ENCODE measurements around the gene KSR2. TPM values are rescaled to one million over a fixed set of nuclear protein-coding genes. Genes with fewer than 3 reads are reported as not detected.

Gene KSR2
- total and polyA plus RNA-seq, 2 of the 13 experiments (the other 11 are each of a cell fraction or from before 2014, with no cell fraction given) = 0.02 TPM; not detected in 1

DNA sequence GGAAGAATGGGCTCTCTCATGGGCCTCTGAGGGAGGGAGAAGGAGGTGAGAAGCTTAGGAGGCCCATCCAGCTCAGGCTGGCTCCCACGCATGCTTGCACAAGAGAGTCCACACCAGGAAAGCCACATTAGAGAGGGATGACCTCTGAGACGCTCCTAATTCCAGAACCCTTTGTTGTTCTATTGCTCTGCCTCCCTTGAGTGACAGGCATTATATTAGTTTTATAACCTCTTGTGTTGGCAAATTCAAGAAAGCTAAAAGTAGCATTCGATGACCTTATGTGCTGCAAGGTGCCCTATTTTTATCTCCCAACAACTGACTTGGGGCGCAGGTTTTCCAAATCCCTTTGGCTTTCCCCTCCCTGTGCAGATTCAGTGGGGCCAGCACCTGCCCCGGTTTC, 190.1 kb downstream of the KSR2 start:
- Histone ChIP-seq H3K4me1 (ENCODE audit: insufficient read depth, low read length) (no peaks in the 10 kb centered on the region), H3K27ac (ENCODE audit: extremely low read length, insufficient read depth, low read length) (no peak overlapping the region), H3K9me3 (ENCODE audit: low read length) (no peaks in the 10 kb centered on the region), H3K4me3 (replicated peaks in 1 of 3; ENCODE audit: insufficient read depth in 1 of 3, low read depth in 2 of 3, low read length in 3 of 3) (no peak overlapping the region), H3K79me2 (ENCODE audit: insufficient read depth, low read length) (no peaks in the 10 kb centered on the region), H3K4me2 (ENCODE audit: low read depth, low read length) (no peak overlapping the region), H3K27me3 (ENCODE audit: control insufficient read depth in 1 of 2, insufficient read depth in 2 of 2, low read length in 2 of 2) (peaks cover 0 to 4% of the 10 kb centered on the region in 2 experiments; a peak in 1 of 5 replicates), H4K20me1 (ENCODE audit: insufficient read depth, low read length) (no peaks in the 10 kb centered on the region), H2AFZ (ENCODE audit: low read length) (no peak overlapping the region), H3K9ac (ENCODE audit: insufficient read depth, low read depth, low read length) (no peak overlapping the region), H3K36me3 (replicated peaks in 1 of 2; ENCODE audit: control insufficient read depth in 1 of 2, insufficient read depth in 2 of 2, low read length in 2 of 2) (no peaks in the 10 kb centered on the region)
- BruUV-seq (replicated peaks) = no TSS peak
- DNase-seq (ENCODE audit: low spot score) (no peak), ATAC-seq (no peak), FAIRE-seq (no peak)
- intact Hi-C loops (cut with micrococcal nuclease; ENCODE audit: unreplicated experiment) = no loop called here
- in situ Hi-C loops (cut with HindIII; ENCODE audit: extremely low pct_ligation_motif_present, low pct_unique_long_range_greater_than_20kb) = no loop called here
- 17% methylated on average over 5 of the region's 5 CpGs for WGBS (ENCODE audit: low lambda C conversion rate)
- POLR2A ChIA-PET = no interaction called here
- CTCF ChIA-PET (ENCODE audit: low intra/inter-chr PET ratio, low total read pairs) = no interaction called here
- no peak for TF ChIP-seq CAMTA2 (CRISPR knock-in tag; IDR thresholded peaks at IDR 0.05; ENCODE audit: borderline replicate concordance)
- TF ChIP-seq ZNF280D (CRISPR knock-in tag; IDR thresholded peaks at IDR 0.05) = no peak
- TF ChIP-seq CBX1 (IDR thresholded peaks at IDR 0.05; ENCODE audit: low read depth) = no peak

DNA sequence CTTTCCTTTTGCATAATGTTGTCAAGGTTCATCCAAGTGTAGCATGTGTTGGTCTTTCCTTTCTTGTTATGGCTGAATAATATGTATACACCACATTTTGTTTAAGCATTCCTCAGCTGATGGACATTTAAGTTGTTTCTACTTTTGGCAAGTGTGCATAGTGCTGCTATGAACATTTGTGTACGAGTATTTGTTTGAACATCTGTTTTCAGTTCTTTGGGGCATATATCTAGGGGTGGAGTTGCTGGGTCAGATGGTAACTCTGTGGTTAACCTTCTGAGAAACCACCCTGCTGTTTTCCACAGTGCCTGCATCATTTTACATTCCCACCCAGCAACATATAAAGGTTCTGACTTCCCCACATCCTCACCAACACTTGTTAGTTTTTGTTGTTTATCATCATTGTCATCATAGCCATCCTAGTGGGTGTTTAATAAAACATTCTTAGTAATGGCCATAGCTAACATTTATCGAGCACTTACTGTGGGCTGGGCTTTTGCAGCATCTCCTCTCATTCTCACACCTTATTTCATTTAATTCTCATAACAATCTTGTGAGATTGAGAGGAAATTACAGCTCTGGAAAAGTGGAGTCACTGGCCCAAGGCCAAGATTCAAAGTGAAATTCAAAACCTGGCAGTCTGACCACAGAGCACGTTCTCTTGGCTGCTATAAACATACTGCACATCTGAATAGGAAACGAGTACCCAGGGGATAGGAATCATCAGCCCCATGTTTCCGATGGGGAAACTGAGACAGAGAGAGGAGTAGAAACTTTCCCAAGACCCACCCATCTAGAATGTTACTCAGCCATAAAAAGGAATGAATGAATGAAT, 193.6 kb downstream of the KSR2 start:
- POLR2A ChIA-PET = no interaction called here
- no peak for FAIRE-seq
- Histone ChIP-seq H3K4me1 (ENCODE audit: insufficient read depth, low read length) (no peaks in the 10 kb centered on the region), H3K36me3 (replicated peaks in 1 of 2; ENCODE audit: control insufficient read depth in 1 of 2, insufficient read depth in 2 of 2, low read length in 2 of 2) (no peaks in the 10 kb centered on the region), H3K9me3 (ENCODE audit: low read length) (no peaks in the 10 kb centered on the region), H2AFZ (ENCODE audit: low read length) (no peak overlapping the region), H4K20me1 (ENCODE audit: insufficient read depth, low read length) (no peaks in the 10 kb centered on the region), H3K27ac (ENCODE audit: extremely low read length, insufficient read depth, low read length) (no peak overlapping the region), H3K27me3 (ENCODE audit: control insufficient read depth in 1 of 2, insufficient read depth in 2 of 2, low read length in 2 of 2) (peaks cover 2 to 22% of the 10 kb centered on the region in 2 experiments; a peak in 2 of 5 replicates), H3K4me3 (replicated peaks in 1 of 3; ENCODE audit: insufficient read depth in 1 of 3, low read depth in 2 of 3, low read length in 3 of 3) (no peak overlapping the region), H3K9ac (ENCODE audit: insufficient read depth, low read depth, low read length) (no peak overlapping the region), H3K4me2 (ENCODE audit: low read depth, low read length) (no peak overlapping the region), H3K79me2 (ENCODE audit: insufficient read depth, low read length) (no peaks in the 10 kb centered on the region)
- CTCF ChIA-PET (ENCODE audit: low intra/inter-chr PET ratio, low total read pairs) = no interaction called here
- 2% methylated on average over 5 of the region's 5 CpGs for WGBS (ENCODE audit: low lambda C conversion rate)
- no TSS peak for BruUV-seq (replicated peaks)
- in situ Hi-C loops (cut with HindIII; ENCODE audit: extremely low pct_ligation_motif_present, low pct_unique_long_range_greater_than_20kb) = no loop called here
- ATAC-seq = no peak
- intact Hi-C loops (cut with micrococcal nuclease; ENCODE audit: unreplicated experiment) = no loop called here
- DNase-seq (ENCODE audit: low spot score) = no peak
- no peak for TF ChIP-seq AGO1 (IDR thresholded peaks at IDR 0.05; ENCODE audit: low read depth, low read length, poor library complexity, severe bottlenecking)
- no peak for TF ChIP-seq ZNF326 (CRISPR knock-in tag; IDR thresholded peaks at IDR 0.05; ENCODE audit: borderline replicate concordance)
- TF ChIP-seq, protein P1, sequence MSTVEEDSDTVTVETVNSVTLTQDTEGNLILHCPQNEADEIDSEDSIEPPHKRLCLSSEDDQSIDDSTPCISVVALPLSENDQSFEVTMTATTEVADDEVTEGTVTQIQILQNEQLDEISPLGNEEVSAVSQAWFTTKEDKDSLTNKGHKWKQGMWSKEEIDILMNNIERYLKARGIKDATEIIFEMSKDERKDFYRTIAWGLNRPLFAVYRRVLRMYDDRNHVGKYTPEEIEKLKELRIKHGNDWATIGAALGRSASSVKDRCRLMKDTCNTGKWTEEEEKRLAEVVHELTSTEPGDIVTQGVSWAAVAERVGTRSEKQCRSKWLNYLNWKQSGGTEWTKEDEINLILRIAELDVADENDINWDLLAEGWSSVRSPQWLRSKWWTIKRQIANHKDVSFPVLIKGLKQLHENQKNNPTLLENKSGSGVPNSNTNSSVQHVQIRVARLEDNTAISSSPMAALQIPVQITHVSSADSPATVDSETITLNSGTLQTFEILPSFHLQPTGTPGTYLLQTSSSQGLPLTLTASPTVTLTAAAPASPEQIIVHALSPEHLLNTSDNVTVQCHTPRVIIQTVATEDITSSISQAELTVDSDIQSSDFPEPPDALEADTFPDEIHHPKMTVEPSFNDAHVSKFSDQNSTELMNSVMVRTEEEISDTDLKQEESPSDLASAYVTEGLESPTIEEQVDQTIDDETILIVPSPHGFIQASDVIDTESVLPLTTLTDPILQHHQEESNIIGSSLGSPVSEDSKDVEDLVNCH (CRISPR knock-in tag; IDR thresholded peaks at IDR 0.05) = no peak
- TF ChIP-seq NCOA2 (CRISPR knock-in tag; IDR thresholded peaks at IDR 0.05) = no peak
- no peak for TF ChIP-seq TRIM24 (CRISPR knock-in tag; IDR thresholded peaks at IDR 0.05)
- TF ChIP-seq ZNF616 (CRISPR knock-in tag; IDR thresholded peaks at IDR 0.05; ENCODE audit: low read depth) = no peak
- no peak for TF ChIP-seq ONECUT2 (CRISPR knock-in tag; IDR thresholded peaks at IDR 0.05)
- TF ChIP-seq ZFX (CRISPR knock-in tag; IDR thresholded peaks at IDR 0.05; ENCODE audit: low read depth) = no peak
- no peak for TF ChIP-seq FOXK2 (IDR thresholded peaks at IDR 0.05)
- no peak for TF ChIP-seq SMAD3 (CRISPR knock-in tag; IDR thresholded peaks at IDR 0.05)

Measured in HepG2 (cell line).